DOHH2 (cell line): ENCODE results near the gene NIPAL3.

ENCODE experiments used
- H3F3A ChIP-seq: fragments of 200-600 bp; sonication (generic), shearing (Covaris generic); 2 replicates; pipeline ENCODE4 v1.6.0; 2016; ENCODE audit warnings: antibody characterized with exemption, mild to moderate bottlenecking; ENCODE audit not compliant: control insufficient read depth, insufficient read depth
- H3K27ac ChIP-seq: fragments of 200-600 bp; sonication (generic); 2 replicates; pipeline ENCODE4 v1.5.1; 2014; ENCODE audit warnings: low read depth, mild to moderate bottlenecking, low read length, moderate library complexity
- H3K27me3 ChIP-seq: fragments of 200-600 bp; sonication (generic); 2 replicates; pipeline ENCODE4 v1.6.1; 2014; ENCODE audit warnings: mild to moderate bottlenecking, low read length, mixed read lengths; ENCODE audit not compliant: control insufficient read depth
- H3K36me3 ChIP-seq: fragments of 200-600 bp; sonication (generic); 2 replicates; pipeline ENCODE4 v1.6.1; 2014; ENCODE audit warnings: mild to moderate bottlenecking, low read length, moderate library complexity, mixed read lengths; ENCODE audit not compliant: control insufficient read depth
- H3K4me1 ChIP-seq: fragments of 200-600 bp; sonication (generic); 2 replicates; pipeline ENCODE4 v1.6.1; 2014; ENCODE audit warnings: mild to moderate bottlenecking, low read length, mixed read lengths; ENCODE audit not compliant: control insufficient read depth
- H3K4me2 ChIP-seq: fragments of 200-600 bp; sonication (generic); 2 replicates; pipeline ENCODE4 v1.6.0; 2014; ENCODE audit warnings: mild to moderate bottlenecking, low read length, moderate library complexity
- H3K4me3 ChIP-seq: fragments of 200-600 bp; sonication (generic); 2 replicates; pipeline ENCODE4 v1.5.1; 2014; ENCODE audit warnings: mild to moderate bottlenecking, low read length, mixed read lengths
- H3K79me2 ChIP-seq: fragments of 200-600 bp; sonication (generic); 2 replicates; pipeline ENCODE4 v1.6.1; 2014; ENCODE audit warnings: mild to moderate bottlenecking, low read length, mixed read lengths; ENCODE audit not compliant: control insufficient read depth
- H3K9me2 ChIP-seq: fragments of 200-600 bp; sonication (generic); replicated peaks from 2 replicates; pipeline ENCODE4 v1.6.1; 2014; ENCODE audit warnings: mild to moderate bottlenecking, low read length, mixed read lengths; ENCODE audit not compliant: control insufficient read depth
- H3K9me3 ChIP-seq: fragments of 200-600 bp; sonication (generic); 2 replicates; pipeline ENCODE4 v1.6.1; 2014; ENCODE audit warnings: antibody characterized with exemption, low read length, mixed read lengths; ENCODE audit not compliant: control insufficient read depth, insufficient read depth
- H4K20me1 ChIP-seq: fragments of 200-600 bp; sonication (generic); 2 replicates; pipeline ENCODE4 v1.6.0; 2014; ENCODE audit warnings: low read depth, mild to moderate bottlenecking, antibody characterized with exemption, low read length, moderate library complexity; ENCODE audit not compliant: control insufficient read depth, insufficient read depth
- EZH2phosphoT487 ChIP-seq: fragments of 200-600 bp; sonication (generic); IDR thresholded peaks from 2 replicates; pipeline ENCODE4 v1.6.1; 2017; ENCODE audit warnings: borderline replicate concordance, mild to moderate bottlenecking, antibody characterized with exemption, low read length, moderate library complexity, mixed read lengths
- TF ChIP-seq, protein P1 (sequence below): fragments of 200-600 bp; sonication (generic); IDR thresholded peaks from one replicate; pipeline ENCODE4 v1.5.1; 2014; ENCODE audit warnings: antibody characterized with exemption, mild to moderate bottlenecking, low read depth, low read length; ENCODE audit not compliant: poor library complexity, severe bottlenecking

NIPAL3 gene

GRCh38 chr1:24410750-24411149 is 4.9 kb upstream of the NIPAL3 start:
- Histone ChIP-seq H3K27me3 (no peaks in the 10 kb centered on the region), H3K9me2 (no peaks in the 10 kb centered on the region), H3K9me3 (no peaks in the 10 kb centered on the region), H4K20me1 (no peaks in the 10 kb centered on the region), H3K4me1 (peaks cover 31% of the 10 kb centered on the region), H3F3A (peaks cover 5% of the 10 kb centered on the region), H3K79me2 (peaks cover 20% of the 10 kb centered on the region), H3K36me3 (no peaks in the 10 kb centered on the region; the same call in 1 of the 2 replicates), H3K4me3 (no peak overlapping the region), H3K4me2 (no peak overlapping the region), H3K27ac (no peak overlapping the region)
- TF ChIP-seq, protein P1, sequence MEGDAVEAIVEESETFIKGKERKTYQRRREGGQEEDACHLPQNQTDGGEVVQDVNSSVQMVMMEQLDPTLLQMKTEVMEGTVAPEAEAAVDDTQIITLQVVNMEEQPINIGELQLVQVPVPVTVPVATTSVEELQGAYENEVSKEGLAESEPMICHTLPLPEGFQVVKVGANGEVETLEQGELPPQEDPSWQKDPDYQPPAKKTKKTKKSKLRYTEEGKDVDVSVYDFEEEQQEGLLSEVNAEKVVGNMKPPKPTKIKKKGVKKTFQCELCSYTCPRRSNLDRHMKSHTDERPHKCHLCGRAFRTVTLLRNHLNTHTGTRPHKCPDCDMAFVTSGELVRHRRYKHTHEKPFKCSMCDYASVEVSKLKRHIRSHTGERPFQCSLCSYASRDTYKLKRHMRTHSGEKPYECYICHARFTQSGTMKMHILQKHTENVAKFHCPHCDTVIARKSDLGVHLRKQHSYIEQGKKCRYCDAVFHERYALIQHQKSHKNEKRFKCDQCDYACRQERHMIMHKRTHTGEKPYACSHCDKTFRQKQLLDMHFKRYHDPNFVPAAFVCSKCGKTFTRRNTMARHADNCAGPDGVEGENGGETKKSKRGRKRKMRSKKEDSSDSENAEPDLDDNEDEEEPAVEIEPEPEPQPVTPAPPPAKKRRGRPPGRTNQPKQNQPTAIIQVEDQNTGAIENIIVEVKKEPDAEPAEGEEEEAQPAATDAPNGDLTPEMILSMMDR: no peak
- no peak for TF ChIP-seq EZH2phosphoT487

GRCh38 chr1:24411963-24412362 is 3.6 kb upstream of the NIPAL3 start:
- Histone ChIP-seq H4K20me1 (no peaks in the 10 kb centered on the region), H3K27me3 (no peaks in the 10 kb centered on the region), H3K4me3 (no peak overlapping the region; the same call in 1 of the 2 replicates), H3K9me3 (no peaks in the 10 kb centered on the region), H3K9me2 (no peaks in the 10 kb centered on the region), H3K27ac (no peak overlapping the region), H3F3A (peaks cover 5% of the 10 kb centered on the region), H3K4me1 (peaks cover 38% of the 10 kb centered on the region), H3K4me2 (peak overlapping the region; percentile 91), H3K36me3 (no peaks in the 10 kb centered on the region; the same call in 1 of the 2 replicates), H3K79me2 (peaks cover 32% of the 10 kb centered on the region)
- no peak for TF ChIP-seq EZH2phosphoT487
- TF ChIP-seq, protein P1: no peak

GRCh38 chr1:24412408-24412807 is 3.2 kb upstream of the NIPAL3 start:
- Histone ChIP-seq H4K20me1 (no peaks in the 10 kb centered on the region), H3K9me2 (no peaks in the 10 kb centered on the region), H3K4me2 (peak overlapping the region; percentile 91), H3K27ac (no peak overlapping the region), H3K4me3 (peak overlapping the region; percentile 92), H3K9me3 (no peaks in the 10 kb centered on the region), H3K4me1 (peaks cover 42% of the 10 kb centered on the region), H3K27me3 (no peaks in the 10 kb centered on the region), H3F3A (peaks cover 5% of the 10 kb centered on the region), H3K79me2 (peaks cover 36% of the 10 kb centered on the region), H3K36me3 (peaks cover 4% of the 10 kb centered on the region)
- no peak for TF ChIP-seq EZH2phosphoT487
- TF ChIP-seq, protein P1: no peak
